ENCODE measurements around the gene BCL11B. TPM values are rescaled to one million over a fixed set of nuclear protein-coding genes. Genes with fewer than 3 reads are reported as not detected.

Gene BCL11B
- total and polyA plus RNA-seq, 9 of the 15 experiments (the other 6 are each of a cell fraction or from before 2014, with no cell fraction given): 0.09 TPM; not detected in 8

- in situ Hi-C loops (cut with MboI): no loop called here
- POLR2A ChIA-PET: no interaction called here
- no peak for FAIRE-seq
These were observed 130.8 kb downstream of the BCL11B start for GRCh38 chr14:99141236-99141635.

More at GRCh38 chr14:99141236-99141635, 130.8 kb downstream of the BCL11B start:
- Histone ChIP-seq H3K4me2 (ENCODE audit: insufficient read depth, low read length) (no peak overlapping the region), H2AFZ (ENCODE audit: low read depth, low read length) (no peak overlapping the region), H3K9ac (ENCODE audit: insufficient read depth in 1 of 2, low read depth in 2 of 2, low read length in 2 of 2) (no peak overlapping the region), H3K27me3 (ENCODE audit: control insufficient read depth in 2 of 2, insufficient read depth in 2 of 2, low read length in 2 of 2) (no peaks in the 10 kb centered on the region; a peak in 1 of 5 replicates), H3K79me2 (ENCODE audit: control insufficient read depth, insufficient read depth, low read length) (no peaks in the 10 kb centered on the region), H3K4me1 (replicated peaks in 1 of 2; ENCODE audit: control insufficient read depth in 2 of 2, insufficient read depth in 2 of 2, low read length in 2 of 2) (no peaks in the 10 kb centered on the region), H3K9me3 (replicated peaks; ENCODE audit: control insufficient read depth, insufficient read depth, low read depth, low read length) (no peaks in the 10 kb centered on the region), H3K36me3 (ENCODE audit: control insufficient read depth, insufficient read depth, low read length) (no peaks in the 10 kb centered on the region), H4K20me1 (replicated peaks; ENCODE audit: control insufficient read depth, insufficient read depth, low read length) (no peaks in the 10 kb centered on the region), H3K27ac (ENCODE audit: extremely low read depth, low read depth, low read length) (no peak overlapping the region), H3K9me1 (ENCODE audit: control insufficient read depth, insufficient read depth, low read length) (no peaks in the 10 kb centered on the region), H3K4me3 (no peak overlapping the region)
- CTCF ChIA-PET (ENCODE audit: low intra/inter-chr PET ratio): no interaction called here
- no peak for DNase-seq (ENCODE audit: extremely low read depth in 1 of 4, low spot score in 3 of 4)
- BruUV-seq (replicated peaks): no TSS peak
- WGBS (ENCODE audit: insufficient coverage, low coverage, missing lambda C conversion rate): 5% methylated on average over 7 of the region's 7 CpGs
- TF ChIP-seq MAFF (IDR thresholded peaks at IDR 0.05; ENCODE audit: low read length) (no peak), HES1 (IDR thresholded peaks at IDR 0.05; ENCODE audit: low read depth) (no peak), BACH1 (tag; IDR thresholded peaks at IDR 0.05) (no peak), SMAD3 (CRISPR knock-in tag; conservative IDR thresholded peaks at IDR 0.05) (no peak), RAD51 (IDR thresholded peaks at IDR 0.05; ENCODE audit: borderline replicate concordance, low read depth) (no peak)
- no peak for ATAC-seq
- intact Hi-C loops (cut with micrococcal nuclease): no loop called here
